Fibroblast of upper back skin (primary cell): ENCODE data around the gene OAS1.

Source experiments
- DNase-seq: peaks from one replicate; pipeline ENCODE4 v3.0.0-alpha.2; 2013

OAS1 gene

GRCh38 chr12:112906712-112907414 is at the start of gene OAS1:
Gene OAS1, plus strand, starts transcription at chr12:112906962. Its CDS starts 78 bp downstream, at chr12:112907040.
- peak; percentile 5 for DNase-seq

GRCh38 chr12:112859291-112859690 is 47.5 kb upstream of the OAS1 start:
- no peak for DNase-seq

DNA sequence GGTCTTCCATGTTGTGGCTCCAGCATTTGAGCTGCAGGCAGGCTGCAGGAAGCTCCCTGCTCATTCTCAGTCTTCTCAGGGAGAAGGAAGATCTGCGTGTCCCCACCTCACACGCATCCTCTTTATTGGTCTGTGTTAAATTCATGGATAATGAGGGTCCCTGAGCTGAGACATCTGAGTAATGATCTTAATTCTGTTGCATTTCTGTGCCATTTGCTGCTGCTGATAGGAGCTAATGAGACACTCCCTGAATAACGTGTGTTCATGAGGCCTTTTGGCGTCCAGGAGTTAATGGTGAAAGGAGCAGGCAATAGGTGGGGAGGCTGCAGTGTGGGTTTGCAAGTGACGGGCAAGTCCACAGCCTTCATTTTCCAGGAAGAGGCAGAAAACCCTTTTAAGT is 46.6 kb upstream of the OAS1 start:
- no peak for DNase-seq

DNA sequence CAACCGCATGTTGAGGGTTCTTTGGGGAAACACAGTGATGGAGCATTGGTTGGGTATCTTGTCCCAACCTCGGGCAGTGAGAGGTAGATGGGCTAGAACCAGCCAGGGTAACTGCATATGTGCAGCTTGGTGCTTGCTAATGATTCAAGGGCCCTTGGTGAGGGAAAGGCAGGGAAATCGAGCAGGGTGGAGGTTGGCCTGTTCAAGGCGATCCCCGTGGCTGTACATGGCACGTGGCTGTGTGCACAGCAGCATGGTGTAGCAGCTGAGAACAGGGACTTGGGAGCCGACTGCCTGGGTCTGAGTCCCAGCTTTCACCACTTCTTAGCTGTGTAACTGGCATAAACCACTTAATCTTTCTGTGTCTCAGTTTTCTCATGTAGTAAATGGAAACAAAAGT is 45.5 kb upstream of the OAS1 start:
- DNase-seq, result no peak

- DNase-seq, result no peak
Observed at GRCh38 chr12:112862636-112863290, 44.0 kb upstream of the OAS1 start.

DNA sequence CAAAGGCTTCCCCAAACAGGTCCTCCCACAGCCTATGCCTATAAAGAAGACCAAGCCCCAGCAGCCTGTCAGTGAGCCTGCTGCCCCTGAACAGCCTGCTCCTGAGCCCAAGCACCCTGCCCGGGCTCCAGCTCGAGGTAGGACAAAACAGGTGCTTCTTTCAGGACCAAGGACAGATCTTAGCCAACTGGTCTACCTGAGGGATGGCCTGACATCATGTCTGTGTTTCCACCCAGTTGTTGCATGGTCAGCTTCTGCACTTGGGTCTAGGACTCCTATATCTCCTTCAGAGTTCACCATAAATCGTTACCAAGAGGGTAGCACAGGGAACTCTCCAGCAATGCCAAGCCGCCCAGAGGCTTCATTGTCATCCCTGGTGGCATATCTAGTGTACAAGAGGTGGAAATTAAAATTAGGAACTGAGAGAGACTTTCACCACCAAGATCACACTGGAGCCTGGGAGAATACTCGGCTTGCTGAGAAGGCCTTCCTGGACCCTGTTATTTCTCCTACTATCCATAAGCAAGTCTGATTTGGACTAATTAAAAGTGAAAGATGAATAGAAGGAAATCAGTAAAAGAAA is 38.2 kb upstream of the OAS1 start:
- DNase-seq, result no peak

GRCh38 chr12:112869091-112869490 is 37.7 kb upstream of the OAS1 start:
- DNase-seq, result no peak

- no peak for DNase-seq
Observed at GRCh38 chr12:112869778-112870177, 37.0 kb upstream of the OAS1 start.

DNA sequence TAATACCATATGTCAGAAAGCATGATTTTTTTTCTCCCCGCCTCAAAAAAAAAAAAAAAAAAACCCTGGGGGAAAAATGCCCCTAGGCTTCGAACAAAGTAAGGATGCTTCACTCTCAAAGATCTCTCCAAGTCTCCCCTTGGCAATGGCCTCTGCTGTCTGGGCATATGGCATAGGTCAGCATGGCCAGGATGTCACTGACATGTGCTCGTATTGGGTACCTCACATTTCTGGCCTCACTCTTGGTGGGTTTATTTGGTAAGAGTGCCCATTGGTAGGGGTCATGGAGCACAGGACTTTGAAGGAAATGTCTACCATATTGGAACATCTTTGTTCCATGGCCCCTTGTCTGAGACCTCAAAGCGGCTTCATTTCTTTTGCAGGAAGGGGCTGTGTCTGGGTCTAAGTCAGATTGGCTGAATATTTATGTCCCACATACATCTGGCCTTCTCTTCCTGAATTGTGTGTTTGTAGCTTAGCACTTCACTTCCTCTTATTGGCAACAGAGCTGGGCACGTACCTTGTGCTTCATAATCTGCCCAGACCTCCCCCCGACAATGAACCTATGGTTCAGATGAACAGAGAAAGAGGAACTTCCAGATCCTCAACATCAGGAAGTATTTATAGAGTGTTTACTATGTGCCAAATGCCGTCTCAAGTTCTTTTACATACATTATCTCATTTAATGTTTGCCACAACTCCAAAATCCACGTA is 36.3 kb upstream of the OAS1 start:
- no peak for DNase-seq

GRCh38 chr12:112875608-112876007 is 31.2 kb upstream of the OAS1 start:
- DNase-seq, result no peak

DNA sequence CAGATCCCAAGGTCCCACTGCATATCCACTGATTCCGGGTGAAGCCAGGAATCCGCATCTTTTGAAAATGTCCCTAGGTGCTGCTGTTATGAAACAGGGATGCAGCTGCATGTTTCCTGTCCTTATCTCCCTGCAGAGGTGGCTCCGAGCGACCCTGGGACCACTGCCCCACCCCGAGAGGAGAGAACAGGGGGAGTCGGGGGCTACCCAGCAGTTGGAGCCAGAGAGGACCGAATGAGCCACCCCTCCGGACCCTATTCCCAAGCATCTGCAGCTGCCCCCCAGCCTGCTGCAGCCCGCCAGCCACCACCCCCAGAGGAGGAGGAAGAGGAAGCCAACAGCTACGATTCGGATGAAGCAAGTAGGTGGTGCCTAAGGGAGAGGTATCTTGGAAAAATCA is 30.3 kb upstream of the OAS1 start:
- DNase-seq, result no peak

- DNase-seq, result no peak
Observed at GRCh38 chr12:112877006-112877405, 29.8 kb upstream of the OAS1 start.

GRCh38 chr12:112878488-112878887 is 28.3 kb upstream of the OAS1 start:
- DNase-seq, result no peak

DNA sequence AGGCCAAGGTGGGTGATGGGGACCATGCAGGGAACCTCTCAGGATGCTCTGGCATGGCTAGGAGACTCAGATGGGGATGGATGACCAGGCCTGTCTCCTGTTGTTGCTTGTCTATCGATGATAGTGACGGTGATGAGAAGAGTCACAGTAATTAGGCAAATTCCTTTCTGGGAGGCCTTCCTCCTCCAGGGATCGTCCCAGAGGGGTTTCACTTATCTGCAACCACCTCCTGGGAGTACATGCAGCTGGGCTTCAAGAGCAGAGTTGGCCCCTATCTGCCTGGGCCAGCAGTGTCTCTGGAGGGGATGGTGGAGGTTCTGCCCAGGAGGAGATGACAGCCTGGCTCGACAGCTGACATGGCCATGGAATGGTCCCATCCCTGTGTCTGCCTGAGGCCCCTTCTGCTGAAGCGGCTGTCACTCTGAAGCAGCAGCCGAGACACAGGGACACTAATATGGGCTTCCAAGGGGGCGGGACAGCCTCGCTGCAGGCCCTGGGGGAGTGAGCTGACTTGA is 27.5 kb upstream of the OAS1 start:
- DNase-seq, result no peak

- DNase-seq, result no peak
Observed at GRCh38 chr12:112881602-112882001, 25.2 kb upstream of the OAS1 start.

DNA sequence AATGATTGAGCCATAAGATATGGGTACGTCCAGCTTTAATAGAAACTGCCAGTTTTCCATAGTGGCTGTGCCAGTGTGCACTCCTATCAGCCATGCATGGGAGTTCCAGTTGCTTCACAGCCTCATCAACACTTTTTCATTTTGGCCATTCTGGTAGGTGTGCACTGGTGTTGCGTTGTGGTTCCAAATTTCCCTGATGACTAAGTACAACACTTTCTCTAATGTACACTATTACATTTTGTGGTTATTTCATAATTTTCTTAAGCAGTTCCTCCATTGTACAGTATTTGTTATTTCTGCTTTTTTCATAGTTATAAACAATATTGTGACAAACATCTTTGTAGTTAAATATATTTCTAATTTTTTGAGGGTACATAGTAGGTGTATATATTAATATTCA is 21.5 kb upstream of the OAS1 start:
- no peak for DNase-seq

DNA sequence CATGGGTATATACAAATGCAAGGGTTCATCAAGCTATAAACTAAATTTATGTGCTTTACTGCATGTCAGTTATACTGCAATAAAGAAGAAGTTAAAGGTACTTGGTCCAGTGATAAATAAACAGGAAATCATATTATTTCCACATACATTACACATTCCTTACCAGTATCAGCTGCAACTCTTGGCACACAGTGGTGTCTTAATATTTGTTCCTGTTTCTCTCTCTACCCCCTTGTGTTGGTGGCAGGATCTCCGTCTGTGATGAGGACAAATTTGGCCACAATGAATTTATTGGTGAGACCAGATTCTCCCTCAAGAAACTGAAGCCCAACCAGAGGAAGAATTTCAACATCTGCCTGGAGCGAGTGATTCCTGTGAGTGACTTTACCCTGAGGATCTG is 19.2 kb upstream of the OAS1 start:
- DNase-seq, result no peak

DNA sequence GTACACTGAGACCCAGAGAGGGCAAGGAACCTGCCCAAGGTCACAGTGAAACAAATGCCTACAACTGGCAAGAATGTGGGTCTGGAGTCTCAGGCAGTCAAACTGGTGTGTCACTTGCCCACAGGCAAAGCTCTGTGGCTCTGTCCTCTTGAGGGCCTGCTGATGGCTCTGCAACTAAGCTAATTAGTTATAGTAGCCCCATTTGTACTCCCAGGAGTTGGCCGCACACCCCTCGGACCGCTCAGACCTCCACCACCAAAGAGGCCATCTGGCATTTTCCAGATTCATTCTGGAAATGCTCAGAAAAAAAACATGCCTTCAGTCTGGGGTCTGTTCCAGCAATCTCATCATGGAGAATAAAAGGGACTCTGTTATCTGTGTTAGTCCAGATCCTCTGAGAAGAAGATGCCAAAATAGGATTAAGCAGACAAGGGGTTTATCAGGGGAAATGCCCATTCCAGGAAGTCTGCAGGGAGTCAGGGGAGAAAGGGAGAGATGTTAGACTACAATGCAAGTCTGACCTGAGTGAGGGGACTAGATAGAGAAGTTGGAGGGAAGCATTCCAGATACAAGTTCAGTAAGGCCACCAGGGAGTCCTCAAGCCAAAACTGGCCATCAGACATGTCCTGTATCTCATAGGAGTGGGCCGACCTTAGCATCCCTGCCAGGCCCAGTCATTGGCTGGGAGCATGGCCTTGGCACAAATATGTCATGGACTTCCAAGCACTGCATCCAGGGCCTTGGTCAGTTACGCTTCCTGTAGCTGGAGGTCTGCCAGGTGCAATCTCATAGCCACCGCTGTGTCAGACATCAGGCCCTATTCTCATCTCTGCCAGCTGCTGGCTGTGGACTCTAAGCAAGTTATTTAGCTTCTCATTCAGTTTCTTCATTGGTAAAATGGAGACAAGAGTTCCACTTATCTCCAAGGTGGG is 15.4 kb upstream of the OAS1 start:
- no peak for DNase-seq

DNA sequence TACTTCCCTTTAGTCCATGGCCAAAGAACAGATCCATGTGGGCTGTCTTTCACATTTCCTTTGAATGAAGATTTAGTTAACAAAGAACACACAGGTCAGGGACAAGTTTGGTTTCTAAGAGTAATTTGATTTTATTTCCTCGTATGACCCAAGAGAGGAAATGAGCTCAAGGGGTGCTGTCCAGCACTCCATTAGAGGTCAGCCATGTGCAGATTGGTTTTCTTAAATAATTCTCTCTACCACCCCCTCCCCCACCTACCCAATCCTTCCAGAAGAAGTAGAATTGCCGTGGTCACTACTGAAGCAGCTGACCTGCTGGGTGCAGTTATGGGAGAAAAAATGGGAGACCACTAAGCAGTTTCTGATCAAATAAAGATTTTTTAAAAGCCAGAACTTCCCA is 13.9 kb upstream of the OAS1 start:
- DNase-seq, result no peak

DNA sequence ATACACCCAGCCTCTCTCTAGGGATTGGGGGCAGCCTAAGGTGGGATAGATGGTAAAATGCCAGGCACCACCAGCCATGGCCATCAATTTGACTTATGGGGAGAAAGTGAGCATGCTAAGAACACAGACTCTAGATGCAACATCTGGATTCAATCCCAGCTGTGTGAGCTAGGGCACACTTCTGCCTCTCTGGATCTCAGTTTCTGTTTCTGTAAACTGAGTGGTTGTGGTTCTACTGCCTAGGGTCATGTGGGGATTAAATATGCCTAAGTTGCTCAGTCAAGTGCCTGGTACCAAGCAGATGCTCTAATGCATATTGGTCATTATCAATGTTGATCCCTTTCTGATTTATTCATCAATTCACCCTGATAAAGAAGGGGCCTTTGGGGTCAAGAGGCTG is 12.6 kb upstream of the OAS1 start:
- DNase-seq, result no peak

- DNase-seq, result no peak
Observed at GRCh38 chr12:112898380-112898779, 8.4 kb upstream of the OAS1 start.
